ENCODE measurements around the gene TNRC6A. TPM values are rescaled to one million over a fixed set of nuclear protein-coding genes. Genes with fewer than 3 reads are reported as not detected.
A peak's percentile ranks its signal among the peaks of the same experiment; 100 is the strongest.

TNRC6A gene
- total RNA-seq, 6 experiments from 2014 or later, result 40.7 to 49.3 (median 41.7) TPM

GRCh38 chr16:24815021-24815420, 85.6 kb downstream of the TNRC6A start:
- Mint-ChIP-seq H3K27me3 (ENCODE audit: insufficient read depth) (peaks cover 4% of the 10 kb centered on the region), H3K4me1 (ENCODE audit: low read depth) (peaks cover 14% of the 10 kb centered on the region), H3K27ac (no peak overlapping the region), H3K9me3 (no peaks in the 10 kb centered on the region), H3K4me3 (no peak overlapping the region), H3K36me3 (ENCODE audit: low read depth) (peaks cover 48% of the 10 kb centered on the region)
- no peak for DNase-seq
- TF ChIP-seq CTCF (IDR thresholded peaks at IDR 0.05), result no peak

GRCh38 chr16:24816688-24817087, 87.2 kb downstream of the TNRC6A start:
- TF ChIP-seq CTCF (IDR thresholded peaks at IDR 0.05), result no peak
- Mint-ChIP-seq H3K4me3 (no peak overlapping the region), H3K9me3 (no peaks in the 10 kb centered on the region), H3K36me3 (ENCODE audit: low read depth) (peaks cover 54% of the 10 kb centered on the region), H3K27me3 (ENCODE audit: insufficient read depth) (peaks cover 4% of the 10 kb centered on the region), H3K4me1 (ENCODE audit: low read depth) (peaks cover 20% of the 10 kb centered on the region), H3K27ac (no peak overlapping the region)
- DNase-seq, result no peak

DNA sequence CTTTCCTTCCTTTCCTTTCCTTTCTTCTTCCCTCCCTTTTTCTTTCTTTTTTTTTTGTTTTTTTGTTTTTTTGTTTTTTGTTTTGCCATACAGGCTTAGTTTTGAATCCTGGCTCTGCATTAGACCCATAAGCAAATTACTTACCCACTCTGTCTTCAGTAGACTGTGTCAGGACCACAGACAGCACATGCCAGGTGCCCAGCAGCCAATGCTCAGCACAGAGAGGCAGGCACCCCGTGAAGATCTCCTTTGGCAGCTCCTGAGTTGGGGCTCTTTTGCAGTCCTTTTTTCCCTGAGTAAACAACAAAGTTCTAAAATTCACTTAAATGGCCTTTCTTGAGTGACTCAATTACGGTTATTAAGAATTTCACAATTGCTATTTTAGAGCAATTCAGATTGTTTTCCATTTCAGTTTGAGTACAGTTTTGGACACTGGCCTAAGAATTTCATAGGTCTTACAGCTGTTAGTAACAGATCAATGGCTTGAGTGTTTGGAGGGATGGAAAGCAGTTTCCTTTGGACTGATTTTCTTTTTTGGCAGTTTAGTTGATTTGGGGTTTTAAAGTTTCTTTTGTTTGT, 90.1 kb downstream of the TNRC6A start:
- DNase-seq, result no peak
- peaks cover 58% of the 10 kb centered on the region for H3K36me3 Mint-ChIP-seq (ENCODE audit: low read depth)
- no peaks in the 10 kb centered on the region for H3K9me3 Mint-ChIP-seq
- H3K4me1 Mint-ChIP-seq (ENCODE audit: low read depth), result peaks cover 20% of the 10 kb centered on the region
- peak overlapping the region; percentile 62; the same call in 1 of the 2 replicates for H3K27ac Mint-ChIP-seq
- no peak overlapping the region for H3K4me3 Mint-ChIP-seq
- no peak for TF ChIP-seq CTCF (IDR thresholded peaks at IDR 0.05)
- peaks cover 9% of the 10 kb centered on the region for H3K27me3 Mint-ChIP-seq (ENCODE audit: insufficient read depth)

GRCh38 chr16:24820522-24820921, 91.1 kb downstream of the TNRC6A start:
- H3K4me3 Mint-ChIP-seq, result no peak overlapping the region
- peak; percentile 13 for DNase-seq
- H3K27me3 Mint-ChIP-seq (ENCODE audit: insufficient read depth), result peaks cover 9% of the 10 kb centered on the region
- H3K27ac Mint-ChIP-seq, result peak overlapping the region; percentile 62
- TF ChIP-seq CTCF (IDR thresholded peaks at IDR 0.05), result no peak
- H3K4me1 Mint-ChIP-seq (ENCODE audit: low read depth), result peaks cover 20% of the 10 kb centered on the region
- no peaks in the 10 kb centered on the region for H3K9me3 Mint-ChIP-seq
- H3K36me3 Mint-ChIP-seq (ENCODE audit: low read depth), result peaks cover 51% of the 10 kb centered on the region

DNA sequence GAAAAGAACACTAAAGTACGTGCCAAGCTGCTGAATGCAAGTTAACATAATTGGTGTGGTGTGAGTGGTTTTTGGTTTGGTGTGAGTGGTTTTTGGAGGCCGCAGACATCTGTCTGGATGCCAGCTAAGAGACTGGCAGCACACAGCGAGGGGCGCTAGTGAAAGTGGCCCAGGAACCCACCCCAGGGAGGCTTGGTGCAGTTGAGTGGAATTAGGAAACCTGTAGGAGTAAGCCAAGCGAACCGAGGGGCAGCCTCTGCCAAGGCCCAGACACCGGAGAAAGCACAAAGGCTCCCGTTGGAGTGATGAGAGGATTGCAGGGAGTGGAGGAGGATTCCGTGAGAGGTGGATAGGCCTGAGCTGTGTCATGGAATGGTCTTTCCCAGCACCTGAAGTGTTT, 91.7 kb downstream of the TNRC6A start:
- TF ChIP-seq CTCF (IDR thresholded peaks at IDR 0.05), result no peak
- H3K4me1 Mint-ChIP-seq (ENCODE audit: low read depth), result peaks cover 20% of the 10 kb centered on the region
- no peak overlapping the region for H3K27ac Mint-ChIP-seq
- peaks cover 57% of the 10 kb centered on the region for H3K36me3 Mint-ChIP-seq (ENCODE audit: low read depth)
- H3K9me3 Mint-ChIP-seq, result no peaks in the 10 kb centered on the region
- peaks cover 9% of the 10 kb centered on the region for H3K27me3 Mint-ChIP-seq (ENCODE audit: insufficient read depth)
- H3K4me3 Mint-ChIP-seq, result no peak overlapping the region
- DNase-seq, result no peak

Measured in HFFc6 (cell line).